T-helper 1 cell treated with Interleukin-12 subunit alpha and Interleukin-12 subunit beta and Interleukin-4 antibody, amounts not matched to agents 30 μg/mL and 1 μg/mL, for 36 hours (primary cell): ENCODE results near the gene HDAC4.
A peak's percentile ranks its signal among the peaks of the same experiment; 100 is the strongest.

Experiments
- H3K27ac Mint-ChIP-seq: one replicate; pipeline ENCODE4 v1.8.0; 2021; ENCODE audit warnings: mild to moderate bottlenecking, mixed read lengths
- H3K27me3 Mint-ChIP-seq: one replicate; pipeline ENCODE4 v1.8.0; 2021; ENCODE audit warnings: low read depth, mixed read lengths
- H3K36me3 Mint-ChIP-seq: one replicate; pipeline ENCODE4 v1.8.0; 2021; ENCODE audit warnings: low read depth, mixed read lengths
- H3K4me1 Mint-ChIP-seq: one replicate; pipeline ENCODE4 v1.8.0; 2021; ENCODE audit warnings: low read depth, mixed read lengths
- H3K4me3 Mint-ChIP-seq: one replicate; pipeline ENCODE4 v1.8.0; 2021; ENCODE audit warnings: mild to moderate bottlenecking, moderate library complexity, mixed read lengths
- H3K9me3 Mint-ChIP-seq: one replicate; pipeline ENCODE4 v1.8.0; 2021; ENCODE audit warnings: mixed read lengths

Gene HDAC4

DNA sequence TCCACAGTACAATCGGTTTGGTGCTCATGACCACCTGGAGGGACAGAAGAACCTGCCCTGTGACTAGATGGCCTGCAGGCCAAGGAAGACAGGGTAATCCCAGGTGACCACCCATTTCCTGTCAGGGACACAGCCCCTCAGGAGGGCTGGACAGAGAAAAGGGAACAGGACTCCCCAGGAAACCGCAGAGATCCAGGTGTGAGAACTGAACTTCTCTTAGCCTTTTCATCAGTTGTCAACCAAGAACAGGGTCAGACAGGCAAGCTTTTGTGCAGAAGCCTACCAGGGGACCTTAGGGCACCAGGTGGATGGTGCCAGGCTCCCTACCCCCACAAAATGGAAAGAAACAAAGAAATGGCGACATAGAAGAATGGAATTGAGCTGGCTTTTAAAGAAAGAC, 132.3 kb downstream of the HDAC4 start:
- H3K27ac Mint-ChIP-seq, result peak overlapping the region; percentile 96
- peak overlapping the region; percentile 4 for H3K4me3 Mint-ChIP-seq

DNA sequence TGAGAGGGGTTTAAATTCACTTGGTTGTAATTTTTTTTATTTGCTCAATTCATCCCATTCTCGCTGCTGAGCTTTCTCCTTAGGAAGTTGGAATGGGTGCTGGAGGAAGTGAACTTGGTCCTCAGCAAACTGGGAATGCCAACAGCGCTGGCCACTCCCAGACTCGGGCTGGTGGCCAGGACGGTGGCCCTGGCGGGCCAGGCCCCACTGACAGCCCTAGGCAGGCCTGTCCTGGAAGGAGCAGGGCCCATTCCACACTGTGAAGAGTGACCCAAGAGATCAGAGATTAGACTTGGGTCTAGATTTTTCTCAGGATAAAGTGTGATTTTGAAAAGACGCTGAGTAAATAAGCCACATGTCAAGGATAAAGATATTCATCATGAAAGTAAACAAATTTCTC, 132.7 kb downstream of the HDAC4 start:
- Mint-ChIP-seq H3K27ac (peak overlapping the region; percentile 96), H3K9me3 (no peaks in the 10 kb centered on the region), H3K4me3 (peak overlapping the region; percentile 94), H3K36me3 (peaks cover 31% of the 10 kb centered on the region), H3K4me1 (peaks cover 77% of the 10 kb centered on the region), H3K27me3 (no peaks in the 10 kb centered on the region)

More for the DNA sequence above, 132.3 kb downstream of the HDAC4 start:
- no peaks in the 10 kb centered on the region for H3K27me3 Mint-ChIP-seq
- H3K9me3 Mint-ChIP-seq, result no peaks in the 10 kb centered on the region
- peaks cover 34% of the 10 kb centered on the region for H3K36me3 Mint-ChIP-seq
- H3K4me1 Mint-ChIP-seq, result peaks cover 78% of the 10 kb centered on the region

DNA sequence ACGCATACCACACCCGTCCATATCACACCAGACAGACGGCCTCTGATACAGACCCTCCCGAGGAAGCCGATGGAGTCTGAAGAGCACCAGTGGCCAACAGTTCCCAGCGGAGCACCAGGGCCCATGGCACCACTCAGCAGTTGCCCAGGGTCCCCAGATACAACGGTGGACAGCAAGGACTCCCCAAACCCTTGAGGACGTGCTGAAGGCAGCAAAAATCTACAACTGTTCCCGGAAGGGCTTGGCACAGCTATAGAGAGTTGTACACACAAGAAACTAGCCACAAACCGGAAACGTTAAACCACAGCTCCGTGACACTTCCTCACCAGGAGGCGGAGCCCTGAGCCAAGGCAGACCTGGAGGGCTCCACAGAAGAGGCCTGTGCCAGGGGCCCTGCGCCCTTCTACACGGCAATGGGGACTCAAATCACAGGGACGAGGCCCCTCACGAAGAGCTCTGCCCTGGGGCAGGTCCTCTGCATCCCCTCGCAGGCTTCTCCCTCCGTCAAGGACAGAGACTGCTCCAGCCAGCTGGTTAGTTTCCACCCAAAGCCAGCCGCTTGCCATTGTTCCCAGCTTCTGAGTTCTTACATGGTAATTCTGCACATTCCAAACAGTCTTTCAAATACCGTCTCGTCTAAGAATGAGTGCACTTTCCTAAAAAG, 133.4 kb downstream of the HDAC4 start:
- Mint-ChIP-seq H3K36me3 (peaks cover 24% of the 10 kb centered on the region), H3K27me3 (no peaks in the 10 kb centered on the region)

DNA sequence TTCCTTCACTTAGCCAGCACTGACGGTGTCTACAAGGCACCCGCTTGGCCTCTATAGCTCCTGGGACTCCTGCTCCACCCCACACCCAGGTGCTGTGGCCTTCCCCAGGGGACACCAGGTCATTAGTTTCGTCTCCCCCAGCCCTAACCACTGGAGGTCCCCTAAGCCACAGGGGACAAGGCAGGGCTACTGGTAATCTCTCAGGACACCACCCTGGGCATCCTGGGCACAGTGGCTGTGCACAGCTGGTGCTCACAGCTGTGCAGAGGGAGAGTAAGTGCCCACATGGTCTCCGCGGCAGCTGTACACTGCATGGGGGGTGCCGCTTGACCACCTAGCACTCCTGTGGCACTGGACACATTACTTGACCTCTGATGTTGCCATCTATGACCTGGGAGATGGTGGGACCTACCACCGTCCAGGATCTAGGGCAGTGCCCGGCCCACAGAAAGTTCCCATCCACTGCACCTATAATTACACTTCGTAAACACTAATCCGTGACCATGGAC, 134.0 kb downstream of the HDAC4 start:
- Mint-ChIP-seq H3K4me3 (peak overlapping the region; percentile 94), H3K27me3 (no peaks in the 10 kb centered on the region), H3K4me1 (peaks cover 68% of the 10 kb centered on the region), H3K36me3 (peaks cover 25% of the 10 kb centered on the region), H3K27ac (peak overlapping the region; percentile 96), H3K9me3 (no peaks in the 10 kb centered on the region)

More for the DNA sequence above, 133.4 kb downstream of the HDAC4 start:
- H3K27ac Mint-ChIP-seq, result peak overlapping the region; percentile 96
- H3K9me3 Mint-ChIP-seq, result no peaks in the 10 kb centered on the region
- peaks cover 70% of the 10 kb centered on the region for H3K4me1 Mint-ChIP-seq
- H3K4me3 Mint-ChIP-seq, result peak overlapping the region; percentile 94

DNA sequence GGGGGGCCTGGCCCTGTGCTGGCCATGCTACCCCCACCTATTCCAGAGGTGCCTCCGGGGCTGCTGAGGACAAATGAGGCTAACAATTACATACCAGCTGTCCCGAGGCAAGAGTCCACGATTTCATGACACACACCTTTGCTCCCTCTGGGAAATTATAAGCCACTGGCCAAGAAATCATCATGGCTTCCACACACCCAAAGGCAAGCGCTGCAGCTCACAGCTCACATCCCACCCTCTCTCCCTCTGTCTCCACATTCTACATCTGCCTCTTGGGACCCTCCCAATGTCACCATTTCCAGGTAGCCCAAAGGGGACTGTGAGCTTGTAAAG, 134.4 kb downstream of the HDAC4 start:
- peaks cover 66% of the 10 kb centered on the region for H3K4me1 Mint-ChIP-seq
- peak overlapping the region; percentile 94 for H3K4me3 Mint-ChIP-seq
- peaks cover 22% of the 10 kb centered on the region for H3K36me3 Mint-ChIP-seq
- H3K9me3 Mint-ChIP-seq, result no peaks in the 10 kb centered on the region
- peak overlapping the region; percentile 96 for H3K27ac Mint-ChIP-seq
- H3K27me3 Mint-ChIP-seq, result no peaks in the 10 kb centered on the region

DNA sequence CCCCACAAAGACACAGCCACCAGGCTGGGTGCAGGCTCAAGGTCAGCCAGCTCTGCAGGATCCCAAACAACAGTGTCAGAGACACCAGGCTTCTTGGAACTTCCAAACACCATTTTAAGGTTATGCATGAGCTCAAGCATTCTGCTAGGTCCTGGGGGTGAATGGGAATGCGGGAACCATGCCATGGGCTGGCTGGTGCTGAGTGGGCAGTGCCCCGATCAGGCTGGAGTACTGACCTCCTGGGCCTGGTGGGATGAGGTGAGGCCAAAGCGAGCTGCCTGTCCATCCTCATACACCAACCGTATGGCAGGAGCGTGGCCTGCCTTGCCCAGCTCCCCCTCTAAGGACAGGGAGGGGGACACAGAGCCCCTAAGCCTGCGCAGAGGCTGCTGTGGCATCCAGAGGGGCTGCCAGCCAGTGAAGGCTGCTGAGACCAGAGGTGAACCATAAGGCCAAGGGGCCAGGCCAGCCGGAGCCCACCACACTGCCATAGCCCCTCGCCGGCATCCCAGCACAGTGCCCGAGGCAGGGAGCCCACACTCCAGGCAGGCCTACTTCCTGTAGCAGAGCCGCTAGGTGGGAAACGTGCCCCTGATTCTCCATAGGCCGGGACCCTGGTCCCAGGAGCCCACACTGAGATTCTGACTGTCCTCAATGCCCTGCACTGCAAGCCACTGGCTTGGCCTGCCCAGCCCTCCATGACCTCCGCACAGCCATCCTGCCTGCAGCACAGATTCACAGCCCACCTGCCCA, 135.0 kb downstream of the HDAC4 start:
- Mint-ChIP-seq H3K36me3 (peaks cover 24% of the 10 kb centered on the region), H3K27ac (peak overlapping the region; percentile 96), H3K9me3 (no peaks in the 10 kb centered on the region), H3K4me1 (peaks cover 70% of the 10 kb centered on the region), H3K27me3 (no peaks in the 10 kb centered on the region), H3K4me3 (peak overlapping the region; percentile 94)

DNA sequence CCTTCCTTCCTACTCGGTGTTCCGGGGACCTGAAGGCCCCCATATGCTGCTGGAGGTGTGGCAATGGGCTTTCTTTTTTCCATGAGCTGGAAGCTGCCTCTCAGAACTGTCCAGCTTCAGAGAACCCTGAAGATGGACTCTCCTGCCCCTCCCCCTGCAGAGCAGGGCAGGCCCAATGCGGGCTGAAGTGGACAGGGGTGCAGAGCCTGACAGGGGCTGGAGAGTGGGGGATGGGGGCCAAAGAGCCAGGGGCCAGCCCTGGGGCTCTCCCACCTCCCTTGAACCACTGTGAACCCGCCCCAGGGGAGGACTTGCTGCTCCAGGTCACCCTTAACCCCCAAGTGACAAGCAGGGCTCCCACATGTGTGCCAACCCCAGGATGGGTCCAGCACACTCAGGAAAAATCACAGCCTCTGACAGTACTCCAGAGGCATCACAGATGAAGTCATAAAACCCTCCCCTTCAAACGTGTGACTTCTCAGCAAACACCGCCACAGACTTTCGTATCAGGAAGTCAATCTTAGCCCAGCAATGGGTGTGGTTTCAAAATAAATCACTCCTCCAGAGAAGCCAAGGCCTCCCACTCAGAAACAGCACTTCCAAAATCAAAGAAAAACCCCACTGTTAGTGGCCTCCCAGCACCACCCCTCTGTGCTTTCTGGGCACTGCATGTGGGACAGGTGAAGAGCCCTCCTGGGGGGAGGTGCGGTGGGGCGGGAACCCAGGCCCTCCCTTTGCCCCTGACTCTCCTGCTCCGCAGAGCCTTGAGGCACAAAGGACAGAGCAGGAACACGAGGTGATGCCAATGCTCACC, 135.8 kb downstream of the HDAC4 start:
- peaks cover 75% of the 10 kb centered on the region for H3K4me1 Mint-ChIP-seq
- peaks cover 21% of the 10 kb centered on the region for H3K36me3 Mint-ChIP-seq
- H3K9me3 Mint-ChIP-seq, result no peaks in the 10 kb centered on the region
- peak overlapping the region; percentile 83 for H3K4me3 Mint-ChIP-seq
- no peaks in the 10 kb centered on the region for H3K27me3 Mint-ChIP-seq
- peak overlapping the region; percentile 93 for H3K27ac Mint-ChIP-seq

DNA sequence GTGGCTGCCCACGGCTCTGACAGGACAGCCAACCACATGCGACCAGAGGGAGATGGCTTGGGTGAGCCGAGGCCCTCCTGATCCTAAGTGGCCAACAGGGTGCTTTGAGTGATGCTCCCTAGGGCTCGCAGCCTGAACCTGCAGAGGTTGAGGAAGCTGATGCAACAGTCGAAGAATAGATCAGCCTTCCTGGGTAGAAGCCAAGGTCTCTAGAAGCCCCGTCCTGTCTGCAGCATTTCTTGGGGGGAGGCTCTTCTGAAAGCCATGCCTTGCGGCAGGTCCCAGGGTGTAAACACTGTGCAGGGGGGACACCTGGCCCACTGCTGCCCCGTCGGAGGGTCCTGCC, 136.4 kb downstream of the HDAC4 start:
- Mint-ChIP-seq H3K4me3 (peak overlapping the region; percentile 63), H3K27me3 (no peaks in the 10 kb centered on the region), H3K36me3 (peaks cover 21% of the 10 kb centered on the region), H3K4me1 (peaks cover 75% of the 10 kb centered on the region), H3K9me3 (no peaks in the 10 kb centered on the region), H3K27ac (peak overlapping the region; percentile 78)

DNA sequence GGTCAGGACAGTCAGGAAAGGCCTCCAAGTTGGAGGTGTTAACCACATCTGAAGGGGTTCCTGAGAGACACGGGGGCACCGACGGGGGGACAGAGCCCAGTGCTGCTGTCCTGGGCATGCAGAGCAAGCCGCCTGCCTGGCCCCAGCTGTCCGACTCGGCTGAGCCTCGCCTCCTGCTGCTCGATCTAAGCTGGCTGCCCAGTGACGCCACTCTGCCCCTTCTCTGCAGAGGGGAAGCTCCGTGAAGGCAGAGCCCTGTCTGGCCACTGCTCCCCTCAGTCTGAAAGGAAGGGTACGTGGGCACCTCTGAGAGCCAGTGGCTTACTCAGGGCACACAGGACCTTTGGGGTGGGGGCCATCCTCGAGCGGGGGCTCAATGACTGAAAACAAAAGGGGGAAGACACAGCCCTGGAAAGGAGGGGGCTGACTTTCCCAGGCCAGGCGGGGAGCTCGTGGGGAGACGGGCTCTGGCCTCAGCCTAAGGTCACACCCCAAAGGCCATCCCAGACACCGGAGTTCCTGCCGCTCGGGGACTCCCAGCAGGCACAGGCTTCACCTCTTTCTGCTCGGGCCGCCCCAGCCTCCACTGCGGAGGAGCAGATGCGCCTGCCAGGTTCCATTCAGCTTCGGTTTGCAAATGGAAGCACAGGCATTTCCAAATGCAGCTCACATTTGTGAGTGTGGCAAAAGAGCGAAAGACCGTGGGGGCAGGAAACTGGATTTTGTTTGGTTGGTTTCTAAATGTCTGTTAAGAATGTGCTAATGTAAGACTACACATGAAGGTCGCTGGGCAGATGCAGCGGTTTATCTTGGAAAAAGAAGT, 136.9 kb downstream of the HDAC4 start:
- Mint-ChIP-seq H3K4me1 (peaks cover 74% of the 10 kb centered on the region), H3K36me3 (peaks cover 18% of the 10 kb centered on the region), H3K4me3 (peak overlapping the region; percentile 63), H3K9me3 (no peaks in the 10 kb centered on the region), H3K27me3 (no peaks in the 10 kb centered on the region), H3K27ac (peak overlapping the region; percentile 78)

DNA sequence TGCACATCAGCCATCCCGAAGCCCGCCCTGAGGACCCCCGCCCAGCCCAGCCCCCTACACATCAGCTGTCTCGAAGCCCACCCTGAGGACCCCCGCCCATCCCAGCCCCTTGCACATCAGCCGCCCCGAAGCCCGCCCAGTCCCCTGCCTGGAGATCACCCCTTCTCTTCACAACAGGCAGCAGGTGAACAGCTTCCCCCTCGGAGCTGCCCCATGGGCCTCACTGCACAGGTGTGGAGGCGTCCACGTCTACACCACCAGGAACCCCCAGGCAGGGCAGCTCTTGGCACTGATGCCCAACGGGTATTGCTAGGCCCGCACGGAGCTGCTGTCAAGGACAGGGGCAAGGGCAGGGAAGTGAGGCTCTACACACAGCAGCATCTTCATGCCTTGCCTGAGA, 137.6 kb downstream of the HDAC4 start:
- H3K27me3 Mint-ChIP-seq, result no peaks in the 10 kb centered on the region
- H3K27ac Mint-ChIP-seq, result peak overlapping the region; percentile 68
- H3K36me3 Mint-ChIP-seq, result peaks cover 18% of the 10 kb centered on the region
- peak overlapping the region; percentile 40 for H3K4me3 Mint-ChIP-seq
- H3K9me3 Mint-ChIP-seq, result no peaks in the 10 kb centered on the region
- peaks cover 74% of the 10 kb centered on the region for H3K4me1 Mint-ChIP-seq

DNA sequence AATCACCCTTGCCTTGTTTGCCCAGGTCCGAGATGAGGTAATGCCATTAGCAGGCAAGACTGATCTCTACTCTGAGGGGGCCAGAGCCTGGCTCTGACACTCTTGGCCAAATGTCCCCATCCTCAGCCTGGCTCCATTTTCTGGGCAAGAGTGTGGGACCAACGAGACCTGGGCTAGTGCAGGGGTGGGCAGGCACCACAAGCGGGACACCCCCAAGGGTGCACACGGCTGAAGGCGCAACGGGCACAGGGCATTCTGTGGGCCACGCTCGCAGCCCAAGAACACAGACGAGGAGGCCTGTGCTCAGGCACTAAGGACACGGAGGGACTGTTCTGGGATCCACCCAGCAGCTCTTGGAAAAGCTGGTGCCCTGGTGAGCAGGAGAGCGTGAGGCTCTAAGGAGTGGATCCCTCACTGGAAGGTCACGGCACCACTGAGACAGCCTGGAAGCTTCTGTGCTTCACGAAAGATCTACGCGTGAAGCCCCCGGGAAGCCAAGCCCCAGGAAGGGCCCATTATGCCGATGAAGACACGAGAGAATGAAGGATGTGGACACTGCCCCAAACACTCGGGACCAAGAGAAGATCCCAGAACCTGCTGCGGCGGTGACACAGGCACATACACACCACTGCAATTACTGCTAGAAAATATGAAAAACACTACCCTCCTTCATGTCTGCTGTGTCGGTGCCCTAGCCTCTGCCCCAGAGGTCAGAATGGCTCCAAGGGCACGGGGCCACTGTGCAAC, 138.2 kb downstream of the HDAC4 start:
- Mint-ChIP-seq H3K4me3 (no peak overlapping the region), H3K27me3 (no peaks in the 10 kb centered on the region), H3K9me3 (peaks cover 4% of the 10 kb centered on the region), H3K4me1 (peaks cover 74% of the 10 kb centered on the region), H3K27ac (peak overlapping the region; percentile 2), H3K36me3 (peaks cover 22% of the 10 kb centered on the region)

DNA sequence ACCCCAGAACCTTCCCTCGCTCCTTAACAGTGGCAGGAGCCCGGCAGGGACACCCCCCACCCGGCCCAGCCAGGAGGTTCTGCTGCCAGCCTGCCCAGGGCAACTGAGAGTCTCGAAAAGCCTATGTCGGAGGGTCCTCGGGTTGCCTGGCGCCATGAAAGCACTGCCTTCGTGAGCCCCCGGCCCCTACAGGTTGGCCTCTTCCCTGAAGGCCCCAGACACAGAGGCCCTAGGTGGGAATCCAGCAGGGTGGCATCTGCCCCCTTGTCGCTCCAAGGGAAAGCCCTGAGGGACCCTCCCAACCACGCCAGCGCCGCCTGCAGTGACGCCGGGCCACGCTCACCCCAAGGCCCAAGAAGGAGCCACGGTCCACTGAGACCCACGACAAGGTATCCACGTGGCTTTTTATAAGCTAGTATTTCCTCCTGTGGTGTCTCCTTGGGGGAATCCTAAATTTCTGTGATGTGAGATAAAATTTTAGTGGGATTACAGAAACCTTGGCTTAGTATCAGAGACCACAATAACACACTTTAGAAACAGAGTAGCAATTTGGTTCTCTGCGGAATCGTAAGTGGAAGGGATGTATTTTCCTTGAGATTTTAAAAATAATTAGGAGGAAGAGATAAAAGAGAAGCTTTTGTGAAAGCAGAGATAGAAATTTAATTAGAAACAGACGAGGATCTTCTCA, 138.9 kb downstream of the HDAC4 start:
- H3K4me1 Mint-ChIP-seq, result peaks cover 74% of the 10 kb centered on the region
- H3K27ac Mint-ChIP-seq, result no peak overlapping the region
- H3K27me3 Mint-ChIP-seq, result no peaks in the 10 kb centered on the region
- H3K9me3 Mint-ChIP-seq, result peaks cover 10% of the 10 kb centered on the region
- H3K36me3 Mint-ChIP-seq, result peaks cover 24% of the 10 kb centered on the region
- H3K4me3 Mint-ChIP-seq, result no peak overlapping the region

DNA sequence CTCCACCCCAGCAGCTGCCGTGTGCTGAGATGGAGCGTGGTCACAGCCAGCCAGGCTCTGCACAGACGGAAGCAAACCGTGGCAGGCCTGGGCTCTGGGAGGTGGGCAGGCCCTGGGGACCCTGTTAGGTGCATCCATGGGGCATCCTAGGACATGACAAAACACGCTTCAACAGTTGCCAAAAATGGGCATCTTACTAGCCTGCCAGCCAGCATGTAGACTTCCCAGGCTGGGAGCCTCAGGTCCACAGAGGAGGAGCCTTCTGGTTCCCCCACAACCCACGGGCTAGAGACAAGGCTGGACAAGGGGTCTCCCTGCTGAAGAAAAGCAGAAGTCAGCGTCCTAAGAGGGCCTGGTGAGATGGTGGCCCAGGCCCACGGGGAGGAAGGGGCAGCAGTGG, 139.5 kb downstream of the HDAC4 start:
- Mint-ChIP-seq H3K27ac (no peak overlapping the region), H3K4me1 (peaks cover 72% of the 10 kb centered on the region), H3K9me3 (peaks cover 10% of the 10 kb centered on the region), H3K36me3 (peaks cover 24% of the 10 kb centered on the region), H3K4me3 (no peak overlapping the region), H3K27me3 (no peaks in the 10 kb centered on the region)
